ENCODE results near the gene UBN1. TPM values are rescaled to one million over a fixed set of nuclear protein-coding genes. Genes with fewer than 3 reads are reported as not detected.

Gene UBN1
- total and polyA plus RNA-seq, 2 of the 13 experiments (the other 11 are each of a cell fraction or from before 2014, with no cell fraction given): 10.6 to 23.5 TPM

DNA sequence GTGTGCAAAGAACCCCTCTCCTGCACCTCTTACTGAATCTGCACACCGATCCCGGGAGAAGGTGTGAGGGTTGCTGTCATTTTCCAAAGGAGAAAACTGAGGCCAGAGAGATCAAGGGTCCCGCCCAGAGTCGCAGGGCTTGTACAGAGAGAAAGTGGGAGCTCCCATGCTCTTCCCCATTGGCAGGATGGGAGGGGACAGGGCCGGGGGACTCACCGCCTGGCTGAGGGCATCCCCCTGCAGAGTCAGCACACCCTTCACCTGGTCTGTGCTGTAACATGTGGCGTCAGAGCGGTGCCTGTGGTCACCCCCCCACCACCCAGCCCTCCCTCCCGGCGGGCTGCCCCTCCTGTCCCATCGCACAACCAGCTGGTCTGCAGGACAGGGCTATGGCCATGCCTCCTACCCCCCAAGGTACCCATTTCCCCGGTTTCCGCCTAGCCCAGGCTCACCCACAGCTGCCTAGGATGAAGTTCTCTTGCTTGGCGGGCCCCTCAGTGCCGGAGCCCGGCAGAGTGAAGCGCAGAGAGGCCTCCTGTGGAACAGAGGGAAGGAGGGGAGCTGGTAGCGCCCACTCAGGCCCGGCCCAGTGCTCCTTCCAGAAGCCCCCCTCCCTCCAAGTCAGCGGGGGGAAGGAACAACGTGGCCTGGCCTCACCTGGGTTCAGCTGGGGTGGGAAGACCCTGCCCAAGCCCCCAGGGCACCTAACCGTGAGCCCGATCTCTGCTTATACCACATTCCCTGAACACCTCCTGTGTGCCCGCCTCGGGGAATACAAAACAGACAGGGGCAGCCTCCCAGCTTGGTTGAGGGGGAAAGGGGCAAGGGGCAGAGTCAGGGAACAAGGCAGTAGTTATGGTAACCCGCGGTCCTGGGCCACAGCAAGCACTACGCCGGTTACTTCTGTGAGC is 46.0 kb upstream of the UBN1 start:
- BruUV-seq (replicated peaks): no TSS peak
- no peak for FAIRE-seq
- TF ChIP-seq ZNF660 (CRISPR knock-in tag; IDR thresholded peaks at IDR 0.05; ENCODE audit: borderline replicate concordance, low read depth): no peak
- no peak for TF ChIP-seq ATRX (CRISPR knock-in tag; IDR thresholded peaks at IDR 0.05; ENCODE audit: borderline replicate concordance)
- TF ChIP-seq ELF3 (CRISPR knock-in tag; IDR thresholded peaks at IDR 0.05): no peak
- 0 out of 2 replicates have a peak, but pooled peaks have one; percentile 5 for TF ChIP-seq SP4 (CRISPR knock-in tag; IDR thresholded peaks at IDR 0.05)
- TF ChIP-seq, protein P1, sequence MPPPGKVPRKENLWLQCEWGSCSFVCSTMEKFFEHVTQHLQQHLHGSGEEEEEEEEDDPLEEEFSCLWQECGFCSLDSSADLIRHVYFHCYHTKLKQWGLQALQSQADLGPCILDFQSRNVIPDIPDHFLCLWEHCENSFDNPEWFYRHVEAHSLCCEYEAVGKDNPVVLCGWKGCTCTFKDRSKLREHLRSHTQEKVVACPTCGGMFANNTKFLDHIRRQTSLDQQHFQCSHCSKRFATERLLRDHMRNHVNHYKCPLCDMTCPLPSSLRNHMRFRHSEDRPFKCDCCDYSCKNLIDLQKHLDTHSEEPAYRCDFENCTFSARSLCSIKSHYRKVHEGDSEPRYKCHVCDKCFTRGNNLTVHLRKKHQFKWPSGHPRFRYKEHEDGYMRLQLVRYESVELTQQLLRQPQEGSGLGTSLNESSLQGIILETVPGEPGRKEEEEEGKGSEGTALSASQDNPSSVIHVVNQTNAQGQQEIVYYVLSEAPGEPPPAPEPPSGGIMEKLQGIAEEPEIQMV (CRISPR knock-in tag; IDR thresholded peaks at IDR 0.05; ENCODE audit: low read depth): no peak
- no peak for TF ChIP-seq CHD2 (IDR thresholded peaks at IDR 0.05; ENCODE audit: low read depth, low read length)
- 0 out of 2 replicates have a peak, but pooled peaks have one; percentile 50 for TF ChIP-seq ZNF552 (CRISPR knock-in tag; IDR thresholded peaks at IDR 0.05; ENCODE audit: borderline replicate concordance)
- TF ChIP-seq NFKB2 (CRISPR knock-in tag; IDR thresholded peaks at IDR 0.05; ENCODE audit: borderline replicate concordance): 0 out of 2 replicates have a peak, but pooled peaks have one; percentile 33
- TF ChIP-seq POLR2A (IDR thresholded peaks at IDR 0.05; ENCODE audit: insufficient read depth in 1 of 2, low read depth in 2 of 2, low read length in 2 of 2): peak in 1 of 2 experiments; percentile 19; a peak in 1 of 4 replicates
- TF ChIP-seq ZNF598 (CRISPR knock-in tag; IDR thresholded peaks at IDR 0.05; ENCODE audit: borderline replicate concordance): 0 out of 2 replicates have a peak, but pooled peaks have one; percentile 45
- no peak for TF ChIP-seq HMGA1 (CRISPR knock-in tag; conservative IDR thresholded peaks at IDR 0.05)
- TF ChIP-seq HNF4G (IDR thresholded peaks at IDR 0.05; ENCODE audit: borderline replicate concordance, low read depth, low read length): no peak
- 0 out of 2 replicates have a peak, but pooled peaks have one; percentile 23 for TF ChIP-seq HNF4G (CRISPR knock-in tag; IDR thresholded peaks at IDR 0.05; ENCODE audit: borderline replicate concordance, low read depth)

More for the DNA sequence above, 46.0 kb upstream of the UBN1 start:
- Histone ChIP-seq H3K4me1 (ENCODE audit: insufficient read depth, low read length) (peaks cover 24% of the 10 kb centered on the region), H3K27ac (ENCODE audit: extremely low read length, insufficient read depth, low read length) (peak overlapping the region; percentile 83), H4K20me1 (ENCODE audit: insufficient read depth, low read length) (no peaks in the 10 kb centered on the region), H2AFZ (ENCODE audit: low read length) (peak overlapping the region; percentile 20), H3K9ac (ENCODE audit: insufficient read depth, low read depth, low read length) (peak overlapping the region; percentile 65), H3K9me3 (ENCODE audit: low read length) (no peaks in the 10 kb centered on the region), H3K36me3 (replicated peaks in 1 of 2; ENCODE audit: control insufficient read depth in 1 of 2, insufficient read depth in 2 of 2, low read length in 2 of 2) (peaks cover 0 to 22% of the 10 kb centered on the region in 2 experiments; a peak in 2 of 5 replicates), H3K4me2 (ENCODE audit: low read depth, low read length) (peak overlapping the region; percentile 93), H3K79me2 (ENCODE audit: insufficient read depth, low read length) (no peaks in the 10 kb centered on the region), H3K4me3 (replicated peaks in 1 of 3; ENCODE audit: insufficient read depth in 1 of 3, low read depth in 2 of 3, low read length in 3 of 3) (peak overlapping the region; percentile 88 to 90 (median 90)), H3K27me3 (ENCODE audit: control insufficient read depth in 1 of 2, insufficient read depth in 2 of 2, low read length in 2 of 2) (no peaks in the 10 kb centered on the region)
- WGBS (ENCODE audit: low lambda C conversion rate): 39% methylated on average over 21 of the region's 29 CpGs
- CTCF ChIA-PET (ENCODE audit: low intra/inter-chr PET ratio, low total read pairs): no interaction called here
- ATAC-seq (peak; percentile 7), DNase-seq (ENCODE audit: low spot score) (no peak)
- in situ Hi-C loops (cut with HindIII; ENCODE audit: extremely low pct_ligation_motif_present, low pct_unique_long_range_greater_than_20kb): no loop called here
- intact Hi-C loops (cut with micrococcal nuclease; ENCODE audit: unreplicated experiment): loop anchor here (5.0 kb wide), 1 partner anchor 69 kb away; the partner anchor contains the start of genes ANKS3 and DNAAF8
- POLR2A ChIA-PET: interaction anchor here (0.7 to 3.7 kb wide), 3 partner anchors 11 to 33 kb away, joined by 3 to 17 read pairs (median 12); partner anchors contain the start of genes SEPTIN12 and ZNF500

All from HepG2 (cell line).